B cell (primary cell): Measurements from ENCODE around the gene SSTR4. TPM values are rescaled to one million over a fixed set of nuclear protein-coding genes. Genes with fewer than 3 reads are reported as not detected.

Source experiments
- ATAC-seq: fragments of 200-7000 bp; cut with Tn5 transposase; one replicate; pipeline ENCODE4 v1.10.0; 2021; ENCODE audit warnings: low read depth, mild to moderate bottlenecking, moderate number of reproducible peaks, moderate library complexity
- CTCF ChIA-PET: fragments of 350-600 bp; sonication (Branson Sonifier 250); formaldehyde crosslinking; loops from one replicate; lab custom pipeline; 2021; ENCODE audit warnings: antibody characterized with exemption, inconsistent platforms; lab: Charles Lee
- POLR2A ChIA-PET: fragments of 350-600 bp; sonication (Branson Sonifier 250); formaldehyde crosslinking; loops from one replicate; lab custom pipeline; 2021; ENCODE audit warnings: antibody characterized with exemption; lab: Charles Lee
- DNase-seq: peaks from one replicate; pipeline ENCODE4 v3.0.0; 2013
- H2AFZ ChIP-seq: 2 replicates; pipeline ENCODE4 v1.6.1; 2012; ENCODE audit warnings: mild to moderate bottlenecking, low read depth, low read length; ENCODE audit not compliant: insufficient read depth, poor library complexity, severe bottlenecking
- H3K27ac ChIP-seq, 2 donors: 1 replicate in 1 of 2; 2 replicates in 1 of 2; pipeline ENCODE4 v1.5.1; 2012 to 2013; ENCODE audit warnings: low read length in 2 of 2, mild to moderate bottlenecking in 2 of 2, moderate library complexity in 1 of 2
- H3K27me3 ChIP-seq, 4 experiments: fragments of 200-600 bp in 1 of 4; sonication (generic) in 1 of 4; replicated peaks in 1 of 4; 1 replicate in 2 of 4; 2 replicates in 2 of 4; pipeline versions ENCODE4 v1.6.1 to v1.7.0; 2013 to 2016; ENCODE audit warnings: low read length in 3 of 4, mild to moderate bottlenecking in 2 of 4, mixed read lengths in 1 of 4, moderate library complexity in 1 of 4; ENCODE audit not compliant: insufficient read depth in 4 of 4, control insufficient read depth in 3 of 4; ENCODE audit errors: control extremely low read depth in 1 of 4
- H3K36me3 ChIP-seq, 2 experiments: replicated peaks in 1 of 2; 1 replicate in 1 of 2; 2 replicates in 1 of 2; pipeline versions ENCODE4 v1.6.1 to v1.7.1; 2013; ENCODE audit warnings: low read length in 1 of 2; ENCODE audit not compliant: insufficient read depth in 2 of 2, control insufficient read depth in 1 of 2; ENCODE audit errors: control extremely low read depth in 1 of 2, extremely low read depth in 1 of 2
- H3K4me1 ChIP-seq, 2 donors: fragments of 200-600 bp in 1 of 2; sonication (generic) in 1 of 2; 1 replicate in 1 of 2; 2 replicates in 1 of 2; pipeline versions ENCODE4 v1.5.1 to v1.6.1; 2013 to 2017; ENCODE audit warnings: low read length in 2 of 2; ENCODE audit not compliant: control insufficient read depth in 2 of 2, insufficient read depth in 2 of 2
- H3K4me2 ChIP-seq: replicated peaks from 2 replicates; pipeline ENCODE3; 2012; ENCODE audit warnings: mild to moderate bottlenecking, low read depth, low read length; ENCODE audit not compliant: poor library complexity, severe bottlenecking
- H3K4me3 ChIP-seq, 5 experiments: fragments of 200-600 bp in 1 of 5; sonication (generic) in 1 of 5; 1 replicate in 3 of 5; 2 replicates in 2 of 5; pipeline versions ENCODE4 v1.5.1 to v1.7.0; 2011 to 2016; ENCODE audit warnings: low read length in 4 of 5, mild to moderate bottlenecking in 4 of 5, low read depth in 2 of 5, control low read depth in 1 of 5, moderate library complexity in 1 of 5; ENCODE audit not compliant: insufficient read depth in 1 of 5; ENCODE audit errors: control extremely low read depth in 1 of 5, extremely low read depth in 1 of 5
- H3K79me2 ChIP-seq: fragments of 200-600 bp; sonication (generic); one replicate; pipeline ENCODE4 v1.6.0; 2016; ENCODE audit warnings: low read length; ENCODE audit not compliant: control insufficient read depth, insufficient read depth
- H3K9ac ChIP-seq: fragments of 200-600 bp; sonication (generic); 2 replicates; pipeline ENCODE4 v1.6.1; 2017; ENCODE audit warnings: mild to moderate bottlenecking, low read length, moderate library complexity
- H3K9me3 ChIP-seq, 3 donors: one replicate each; pipeline versions ENCODE4 v1.6.1 to v1.7.1; 2013; ENCODE audit warnings: low read length in 2 of 3; ENCODE audit not compliant: control insufficient read depth in 2 of 3, insufficient read depth in 1 of 3; ENCODE audit errors: control extremely low read depth in 1 of 3
- H4K20me1 ChIP-seq: 2 replicates; pipeline ENCODE4 v1.6.0; 2012; ENCODE audit warnings: mild to moderate bottlenecking, low read length; ENCODE audit not compliant: insufficient read depth, control insufficient read depth, poor library complexity, severe bottlenecking
- H3K27ac Mint-ChIP-seq: one replicate; pipeline ENCODE4 v1.8.0; 2021; ENCODE audit warnings: mixed read lengths
- H3K27me3 Mint-ChIP-seq: one replicate; pipeline ENCODE4 v1.8.0; 2021; ENCODE audit warnings: mixed read lengths
- H3K4me1 Mint-ChIP-seq: one replicate; pipeline ENCODE4 v1.8.0; 2021; ENCODE audit warnings: mixed read lengths
- H3K4me3 Mint-ChIP-seq: one replicate; pipeline ENCODE4 v1.8.0; 2021; ENCODE audit warnings: mixed read lengths
- H3K9me3 Mint-ChIP-seq: one replicate; pipeline ENCODE4 v1.8.0; 2022; ENCODE audit warnings: mixed read lengths; ENCODE audit not compliant: insufficient read depth
- CTCF ChIP-seq: fragments of 200-600 bp; IDR thresholded peaks from one replicate; pipeline ENCODE4 v1.8.0; 2022; ENCODE audit warnings: antibody characterized with exemption, mild to moderate bottlenecking
- EZH2 ChIP-seq: IDR thresholded peaks from 2 replicates; pipeline ENCODE4 v1.6.1; 2012; ENCODE audit warnings: borderline replicate concordance, low read depth, mild to moderate bottlenecking, moderate library complexity, low read length; ENCODE audit not compliant: insufficient read depth, poor library complexity, severe bottlenecking
- WGBS: methylation state at CpG from one replicate; pipeline ENCODE4 v1.1.5; 2013; ENCODE audit warnings: missing lambda C conversion rate; ENCODE audit not compliant: insufficient coverage; 5-methylcytosine and 5-hydroxymethylcytosine counted together
- intact Hi-C: fragments of 100-400 bp; cut with micrococcal nuclease; formaldehyde crosslinking; loops from one replicate; pipeline ENCODE4 v1.10.0; 2022
- polyA plus RNA-seq: library from polyadenylated mRNA; depleted of rRNA; stranded (reverse); fragments of >200 nt; gene quantifications from 2 replicates; pipeline ENCODE4 v1.2.3, GENCODE V29; 2012
- total RNA-seq, 2 donors: library from RNA; stranded (reverse); fragments of 120-200 nt in 1 of 2; gene quantifications; 1 replicate in 1 of 2; 2 replicates in 1 of 2; pipeline versions ENCODE4 v1.2.3 to v1.2.4, GENCODE V29; 2013 to 2022

SSTR4 gene
- total and polyA plus RNA-seq, 2 donors (not counting 1 experiment from before 2014, with no cell fraction given), result not detected

GRCh38 chr20:23018941-23019340 lies 16.2 kb upstream of the SSTR4 start:
- WGBS, result 92% methylated on average over 7 of the region's 11 CpGs
- TF ChIP-seq CTCF (no peak), EZH2 (no peak)
- H3K9me3 ChIP-seq, result no peaks in the 10 kb centered on the region
- H4K20me1 ChIP-seq, result no peaks in the 10 kb centered on the region
- intact Hi-C loops, result no loop called here
- H3K4me3 ChIP-seq, result no peak overlapping the region
- H3K27me3 Mint-ChIP-seq, result no peaks in the 10 kb centered on the region
- H3K4me2 ChIP-seq, result no peak overlapping the region
- ChIA-PET CTCF (no interaction called here), POLR2A (no interaction called here)
- H3K4me1 Mint-ChIP-seq, result no peaks in the 10 kb centered on the region
- DNase-seq, result no peak
- H3K4me1 ChIP-seq, result no peaks in the 10 kb centered on the region
- no peaks in the 10 kb centered on the region for H3K27me3 ChIP-seq
- H3K9ac ChIP-seq, result no peak overlapping the region
- no peak overlapping the region for H3K27ac Mint-ChIP-seq
- no peak overlapping the region for H2AFZ ChIP-seq
- H3K9me3 Mint-ChIP-seq, result no peaks in the 10 kb centered on the region
- H3K4me3 Mint-ChIP-seq, result no peak overlapping the region
- H3K36me3 ChIP-seq, result no peaks in the 10 kb centered on the region
- no peak overlapping the region for H3K27ac ChIP-seq
- ATAC-seq, result no peak
- H3K79me2 ChIP-seq, result no peaks in the 10 kb centered on the region

DNA sequence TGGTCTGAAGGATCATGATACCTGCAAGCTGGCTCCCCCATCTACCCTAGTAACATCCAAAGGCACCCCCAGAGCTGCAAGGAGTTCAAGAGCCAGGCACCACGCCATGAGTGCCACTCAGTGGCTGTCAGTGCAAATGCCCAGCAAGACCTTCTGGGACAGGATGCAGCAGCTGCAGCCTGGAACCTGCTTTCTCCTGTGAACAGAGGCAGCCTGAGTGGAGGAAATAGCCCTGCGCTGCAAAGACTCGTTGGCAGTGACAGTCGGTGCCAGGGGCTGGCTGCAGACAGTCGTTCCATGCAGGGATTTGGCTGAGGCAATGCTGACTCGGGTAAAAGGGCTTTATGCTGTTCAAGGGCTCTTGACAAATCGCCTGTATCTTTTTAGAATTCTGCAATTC lies 15.7 kb upstream of the SSTR4 start:
- no peak overlapping the region for H3K4me2 ChIP-seq
- Mint-ChIP-seq H3K27me3 (no peaks in the 10 kb centered on the region), H3K9me3 (no peaks in the 10 kb centered on the region), H3K27ac (no peak overlapping the region), H3K4me3 (no peak overlapping the region), H3K4me1 (no peaks in the 10 kb centered on the region)
- DNase-seq (no peak), ATAC-seq (no peak)
- no peaks in the 10 kb centered on the region for H3K79me2 ChIP-seq
- H3K4me1 ChIP-seq, result no peaks in the 10 kb centered on the region
- POLR2A ChIA-PET, result no interaction called here
- intact Hi-C loops, result no loop called here
- WGBS, result 81% methylated on average over 7 of the region's 7 CpGs
- no peak overlapping the region for H3K4me3 ChIP-seq
- TF ChIP-seq CTCF, result no peak
- TF ChIP-seq EZH2, result no peak
- no peaks in the 10 kb centered on the region for H3K9me3 ChIP-seq
- H3K36me3 ChIP-seq, result no peaks in the 10 kb centered on the region
- H3K27me3 ChIP-seq, result no peaks in the 10 kb centered on the region
- H4K20me1 ChIP-seq, result no peaks in the 10 kb centered on the region
- CTCF ChIA-PET, result no interaction called here
- no peak overlapping the region for H2AFZ ChIP-seq
- no peak overlapping the region for H3K27ac ChIP-seq
- H3K9ac ChIP-seq, result no peak overlapping the region
